H1 (cell line): ENCODE measurements around the gene BTBD1. TPM values are rescaled to one million over a fixed set of nuclear protein-coding genes. Genes with fewer than 3 reads are reported as not detected.

Experiments
- ATF3 ChIP-seq: IDR thresholded peaks from 2 replicates; pipeline ENCODE4 v1.6.1; 2011; ENCODE audit warnings: low read depth, mild to moderate bottlenecking, low read length; ENCODE audit not compliant: insufficient read depth
- BRCA1 ChIP-seq: IDR thresholded peaks from 2 replicates; pipeline ENCODE4 v1.6.1; 2012; ENCODE audit warnings: low read depth, low read length, improper control_type of control experiment
- EGR1 ChIP-seq: IDR thresholded peaks from 2 replicates; pipeline ENCODE4 v1.6.1; 2011; ENCODE audit warnings: low read depth, low read length, borderline replicate concordance
- EZH2 ChIP-seq: fragments of 200-600 bp; sonication (generic); IDR thresholded peaks from 2 replicates; pipeline ENCODE4 v1.7.1; 2012; ENCODE audit warnings: low read depth, mild to moderate bottlenecking, moderate library complexity, low read length, inconsistent platforms; ENCODE audit not compliant: severe bottlenecking
- KDM1A ChIP-seq: fragments of 200-600, 300-600 bp; sonication (generic); IDR thresholded peaks from 2 replicates; pipeline ENCODE4 v1.7.1; 2016; ENCODE audit warnings: mild to moderate bottlenecking, low read length, borderline replicate concordance
- POLR2AphosphoS5 ChIP-seq: IDR thresholded peaks from 2 replicates; pipeline ENCODE4 v1.6.1; 2011; ENCODE audit warnings: low read depth, low read length
- POU5F1 ChIP-seq: IDR thresholded peaks from 2 replicates; pipeline ENCODE4 v1.6.1; 2011; ENCODE audit warnings: low read depth, mild to moderate bottlenecking, low read length, moderate library complexity
- SP1 ChIP-seq: IDR thresholded peaks from 2 replicates; pipeline ENCODE4 v1.6.1; 2011; ENCODE audit warnings: low read depth, low read length
- USF2 ChIP-seq: IDR thresholded peaks from 2 replicates; pipeline ENCODE4 v1.6.1; 2011; ENCODE audit warnings: low read length, improper control_type of control experiment
- polyA plus RNA-seq, 7 experiments: library from polyadenylated mRNA; depleted of rRNA in 3 of 7; stranded (reverse) in 5 of 7; unstranded in 2 of 7; fragments of >200 nt in 5 of 7; fragments of 200-250 nt in 2 of 7; gene quantifications; 1 replicate in 5 of 7; 2 replicates in 1 of 7; 4 replicates in 1 of 7; pipeline versions ENCODE4 v1.2.1 to v1.2.3, GENCODE V29; 2011 to 2013; ENCODE audit warnings: missing spikeins in 2 of 7, mixed read lengths in 2 of 7
- total RNA-seq: library from RNA; stranded (reverse); fragmentation: NEBNext Ultra II Directional; extraction: Animal tissue kit (Norgen Biotek cat#: 25700); gene quantifications from 2 replicates; pipeline ENCODE4 v1.2.1, GENCODE V29; 2021

Gene BTBD1
- total and polyA plus RNA-seq, 2 of the 8 experiments (the other 6 are each of a cell fraction or from before 2014, with no cell fraction given), result 18.6 to 39.5 TPM

GRCh38 chr15:83011271-83012075 is 55.6 kb downstream of the BTBD1 start, which contains the start of gene C15orf40 (continued):
- TF ChIP-seq ATF3 (0 out of 2 replicates have a peak, but pooled peaks have one; percentile 60), POLR2AphosphoS5 (peak; percentile 74; the same call in 1 of the 2 replicates), EGR1 (peak; percentile 52; the same call in 1 of the 2 replicates), USF2 (0 out of 2 replicates have a peak, but pooled peaks have one; percentile 5), POU5F1 (no peak), EZH2 (no peak), BRCA1 (no peak), KDM1A (no peak), SP1 (no peak)
